IPS-20b (cell line): ENCODE measurements around the gene FOXA1.

Source experiments
- H3K27ac ChIP-seq: one replicate; pipeline ENCODE4 v1.5.1; 2013; ENCODE audit warnings: low read length
- H3K27me3 ChIP-seq: 2 replicates; pipeline ENCODE4 v1.6.1; 2013; ENCODE audit warnings: mild to moderate bottlenecking, low read length, inconsistent platforms; ENCODE audit not compliant: insufficient read depth
- H3K36me3 ChIP-seq: 2 replicates; pipeline ENCODE4 v1.6.1; 2013; ENCODE audit warnings: low read depth, mild to moderate bottlenecking, inconsistent platforms, low read length, moderate library complexity; ENCODE audit not compliant: insufficient read depth
- H3K4me1 ChIP-seq: 2 replicates; pipeline ENCODE4 v1.6.1; 2013; ENCODE audit warnings: mild to moderate bottlenecking, control low read depth, inconsistent platforms, low read length, moderate library complexity; ENCODE audit not compliant: insufficient read depth
- H3K4me3 ChIP-seq: 2 replicates; pipeline ENCODE4 v1.5.1; 2013; ENCODE audit warnings: mild to moderate bottlenecking, low read length, inconsistent platforms
- H3K9ac ChIP-seq: 2 replicates; pipeline ENCODE4 v1.6.1; 2013; ENCODE audit warnings: low read depth, mild to moderate bottlenecking, inconsistent platforms, low read length, moderate library complexity
- H3K9me3 ChIP-seq: 2 replicates; pipeline ENCODE4 v1.6.1; 2013; ENCODE audit warnings: mild to moderate bottlenecking, low read depth, low read length, inconsistent platforms; ENCODE audit not compliant: insufficient read depth

Gene FOXA1

DNA sequence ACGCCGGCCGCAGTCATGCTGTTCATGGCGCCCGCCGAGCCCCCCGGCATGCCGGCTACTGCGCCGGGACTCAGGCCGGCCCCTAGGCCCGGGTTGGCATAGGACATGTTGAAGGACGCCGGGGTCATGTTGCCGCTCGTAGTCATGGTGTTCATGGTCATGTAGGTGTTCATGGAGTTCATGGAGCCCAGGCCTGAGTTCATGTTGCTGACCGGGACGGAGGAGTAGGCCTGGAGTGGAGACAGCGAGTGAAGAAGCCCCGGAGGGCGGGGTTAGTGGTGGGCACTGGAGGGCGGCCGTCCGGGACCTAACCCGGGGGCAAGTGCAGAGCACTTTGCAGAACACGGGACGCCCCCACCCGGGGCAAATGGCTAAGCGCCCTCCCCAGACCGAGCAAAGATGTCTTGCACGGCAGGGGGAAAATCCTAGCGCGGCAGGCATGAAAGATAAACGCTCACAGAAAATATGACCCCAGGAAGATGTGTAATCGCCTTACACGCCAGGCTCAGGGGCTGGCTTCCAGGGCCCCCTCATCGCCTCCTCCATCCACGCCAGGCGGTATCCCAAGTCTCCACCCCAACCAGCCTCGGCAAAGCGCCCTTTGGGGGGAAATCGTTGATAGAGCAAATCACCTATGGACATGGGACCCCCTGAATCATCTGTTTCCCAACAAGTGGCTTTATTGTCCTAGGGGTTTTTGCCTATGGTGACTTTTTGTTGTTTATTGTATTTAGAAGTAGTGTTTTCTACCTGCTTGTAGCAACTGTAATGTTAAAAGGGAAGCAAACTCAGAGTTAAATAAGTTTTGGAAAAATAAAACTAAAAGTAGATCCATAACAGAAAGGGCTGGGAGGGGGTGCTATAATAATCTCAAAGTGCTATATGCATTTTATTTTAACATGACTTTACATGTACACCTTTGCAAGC, 2.3 kb downstream of the FOXA1 start:
- H3K4me3 ChIP-seq: peak overlapping the region; percentile 26; the same call in 1 of the 2 replicates
- H3K9me3 ChIP-seq: no peaks in the 10 kb centered on the region; the same call in 1 of the 2 replicates
- H3K36me3 ChIP-seq: no peaks in the 10 kb centered on the region
- H3K27ac ChIP-seq: no peak overlapping the region
- H3K27me3 ChIP-seq: peaks cover 100% of the 10 kb centered on the region
- H3K9ac ChIP-seq: no peak overlapping the region
- H3K4me1 ChIP-seq: peaks cover 1% of the 10 kb centered on the region; the same call in 1 of the 2 replicates

DNA sequence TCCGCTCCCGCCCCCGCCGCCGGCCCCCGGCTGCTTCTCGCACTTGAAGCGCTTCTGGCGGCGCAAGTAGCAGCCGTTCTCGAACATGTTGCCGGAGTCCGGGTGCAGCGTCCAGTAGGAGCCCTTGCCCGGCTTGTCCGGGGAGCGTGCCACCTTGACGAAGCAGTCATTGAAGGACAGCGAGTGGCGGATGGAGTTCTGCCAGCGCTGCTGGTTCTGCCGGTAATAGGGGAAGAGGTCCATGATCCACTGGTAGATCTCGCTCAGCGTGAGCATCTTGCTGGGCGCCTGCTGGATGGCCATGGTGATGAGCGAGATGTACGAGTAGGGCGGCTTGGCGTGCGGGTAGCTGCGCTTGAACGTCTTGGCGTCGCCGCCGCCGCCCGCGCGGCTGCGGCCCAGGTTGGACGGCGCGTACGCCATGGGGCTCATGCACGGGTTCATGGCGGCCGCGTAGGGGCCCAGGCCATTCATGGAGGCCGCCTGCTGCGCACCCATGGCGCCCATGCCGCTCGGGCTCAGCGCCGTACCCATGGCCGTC, 3.0 kb downstream of the FOXA1 start:
- peak overlapping the region; percentile 26; the same call in 1 of the 2 replicates for H3K4me3 ChIP-seq
- no peaks in the 10 kb centered on the region for H3K36me3 ChIP-seq
- H3K9ac ChIP-seq: no peak overlapping the region
- H3K27me3 ChIP-seq: peaks cover 100% of the 10 kb centered on the region
- 0 out of 2 replicates have a peak, but pooled peaks cover 6% of the 10 kb centered on the region for H3K4me1 ChIP-seq
- no peak overlapping the region for H3K27ac ChIP-seq
- H3K9me3 ChIP-seq: no peaks in the 10 kb centered on the region; the same call in 1 of the 2 replicates

DNA sequence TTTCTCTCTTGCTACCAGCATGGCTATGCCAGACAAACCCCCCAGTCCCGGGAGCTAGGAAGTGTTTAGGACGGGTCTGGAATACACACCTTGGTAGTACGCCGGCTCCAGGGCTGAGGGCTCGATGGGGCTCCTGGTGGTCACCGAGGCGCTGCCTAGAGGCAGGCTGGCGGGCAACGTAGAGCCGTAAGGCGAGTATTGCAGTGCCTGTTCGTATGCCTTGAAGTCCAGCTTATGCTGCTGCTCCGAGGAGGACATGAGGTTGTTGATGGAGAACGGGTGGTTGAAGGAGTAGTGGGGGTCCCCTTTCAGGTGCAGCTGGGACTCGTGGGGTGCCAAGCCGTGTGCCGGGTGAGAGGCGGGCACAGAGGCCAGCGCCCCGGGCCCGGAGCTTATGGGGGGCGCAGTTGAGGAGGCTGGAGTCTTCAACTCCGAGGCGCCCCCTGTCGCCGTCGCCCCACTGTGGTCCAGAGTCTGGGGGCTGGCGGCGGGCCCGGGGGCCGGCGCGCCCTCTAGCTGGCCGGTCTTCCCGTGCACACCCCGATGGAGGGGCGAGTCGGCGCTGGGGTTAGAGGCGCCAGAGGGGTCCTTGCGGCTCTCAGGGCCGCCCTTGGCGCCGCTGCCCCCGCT, 3.6 kb downstream of the FOXA1 start:
- Histone ChIP-seq H3K9me3 (no peaks in the 10 kb centered on the region; the same call in 1 of the 2 replicates), H3K27ac (no peak overlapping the region), H3K36me3 (no peaks in the 10 kb centered on the region), H3K27me3 (peaks cover 100% of the 10 kb centered on the region), H3K4me3 (peak overlapping the region; percentile 44; the same call in 1 of the 2 replicates), H3K4me1 (peaks cover 10% of the 10 kb centered on the region; the same call in 1 of the 2 replicates), H3K9ac (no peak overlapping the region)

DNA sequence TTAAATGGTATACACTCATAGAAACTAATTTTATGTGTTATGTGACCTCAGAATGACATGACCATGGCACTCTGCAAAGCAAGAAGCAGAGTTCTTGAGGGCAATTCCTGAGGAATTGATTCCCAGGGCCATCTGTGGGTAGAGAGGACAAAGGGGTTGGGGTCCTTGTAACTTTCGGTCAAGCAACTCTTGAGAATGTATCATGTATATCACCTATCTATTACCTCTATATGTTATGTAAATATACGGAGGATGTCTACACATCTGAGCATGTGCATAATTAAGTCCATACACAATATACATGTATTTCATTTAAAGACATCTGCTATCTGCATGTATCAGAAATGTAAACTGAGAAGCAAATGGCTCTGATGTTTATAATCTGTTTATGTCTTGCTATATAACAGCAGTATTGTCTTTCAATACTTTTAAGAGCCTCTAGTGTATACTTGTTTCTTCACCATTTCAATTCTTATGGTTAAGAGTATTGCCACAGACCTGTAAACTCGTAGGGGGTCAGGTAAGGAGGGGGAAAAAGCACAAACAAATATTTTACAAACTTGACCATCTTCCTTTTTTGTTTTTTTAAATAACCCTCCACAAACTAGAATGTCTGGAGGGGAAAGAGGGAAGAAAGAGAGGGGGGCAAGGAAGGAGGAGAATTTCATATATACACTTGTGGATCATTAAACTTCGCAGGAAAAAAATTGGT, 4.5 kb downstream of the FOXA1 start:
- Histone ChIP-seq H3K27me3 (peaks cover 100% of the 10 kb centered on the region), H3K4me3 (no peak overlapping the region), H3K9ac (no peak overlapping the region), H3K36me3 (no peaks in the 10 kb centered on the region), H3K4me1 (peaks cover 12% of the 10 kb centered on the region), H3K27ac (no peak overlapping the region), H3K9me3 (no peaks in the 10 kb centered on the region; the same call in 1 of the 2 replicates)

DNA sequence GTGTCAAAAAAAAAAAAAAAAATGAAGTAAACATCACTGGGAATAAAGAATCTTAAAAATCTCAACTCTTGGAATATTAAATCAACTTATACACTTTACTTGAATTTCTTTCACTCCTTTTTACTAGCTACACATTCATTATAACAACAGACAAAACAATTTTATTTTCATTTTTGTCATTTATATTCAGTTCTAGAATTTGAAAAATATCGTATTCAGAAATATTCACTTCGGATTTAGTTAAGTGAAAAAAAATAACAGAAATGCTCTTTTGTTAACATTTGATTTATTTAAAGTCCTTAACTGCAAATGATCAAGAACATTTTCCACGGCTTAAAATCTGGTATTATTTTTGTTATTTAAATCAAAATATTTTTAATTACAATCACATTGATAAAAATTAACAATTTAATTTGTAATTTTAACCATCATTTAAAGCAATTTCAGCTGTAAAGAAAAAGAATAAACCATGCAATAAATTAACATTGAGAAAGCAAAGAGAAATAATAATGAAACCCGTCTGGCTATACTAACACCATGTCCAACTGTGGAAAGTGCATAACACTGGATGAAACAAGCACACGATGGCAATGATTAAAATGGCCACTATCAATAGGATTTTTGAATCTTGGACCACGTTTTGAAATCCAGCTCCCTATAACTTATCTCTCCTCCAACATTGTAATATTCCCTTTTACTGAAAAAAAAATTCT, 5.2 kb downstream of the FOXA1 start:
- no peaks in the 10 kb centered on the region for H3K36me3 ChIP-seq
- H3K27ac ChIP-seq: no peak overlapping the region
- peaks cover 16% of the 10 kb centered on the region for H3K4me1 ChIP-seq
- no peak overlapping the region for H3K9ac ChIP-seq
- H3K9me3 ChIP-seq: no peaks in the 10 kb centered on the region; the same call in 1 of the 2 replicates
- peaks cover 100% of the 10 kb centered on the region for H3K27me3 ChIP-seq
- no peak overlapping the region for H3K4me3 ChIP-seq

DNA sequence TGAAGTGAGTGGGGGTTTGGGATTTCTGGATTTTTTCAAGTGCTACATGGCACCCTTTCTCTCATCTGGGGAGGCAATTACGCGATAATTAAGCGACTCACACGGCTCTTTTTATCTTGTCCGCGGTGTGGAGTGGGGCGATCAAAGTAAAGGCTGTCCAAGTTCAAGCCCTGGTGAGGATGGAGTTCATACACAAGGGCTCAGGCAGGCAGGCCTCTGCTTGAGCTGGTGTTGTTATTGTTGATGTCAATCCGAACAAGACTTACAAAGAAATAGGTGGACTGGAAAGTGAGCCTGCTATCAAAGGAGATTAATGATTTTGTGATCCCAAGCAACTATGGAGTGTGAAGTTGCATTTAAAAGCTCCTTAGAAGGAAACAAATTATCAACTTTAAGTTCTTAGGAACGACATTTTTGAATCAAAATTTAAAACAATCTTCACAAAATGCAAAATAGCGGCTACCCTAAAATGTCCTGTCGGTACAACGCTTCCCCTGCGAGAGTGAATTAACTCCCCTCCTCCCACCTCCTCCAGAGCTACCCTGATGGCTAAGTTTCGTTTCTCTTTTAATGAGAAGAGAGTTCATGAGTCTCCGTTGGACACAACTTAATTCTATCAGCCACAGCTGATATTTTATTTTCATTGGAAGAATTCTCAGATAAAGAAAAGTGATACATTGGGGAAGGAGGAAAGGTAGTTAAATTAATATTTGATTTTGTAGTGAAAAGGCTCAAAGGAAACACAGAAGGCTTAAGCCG, 5.9 kb downstream of the FOXA1 start:
- Histone ChIP-seq H3K4me1 (peaks cover 21% of the 10 kb centered on the region), H3K27ac (no peak overlapping the region), H3K4me3 (peak overlapping the region; percentile 66), H3K9me3 (no peaks in the 10 kb centered on the region; the same call in 1 of the 2 replicates), H3K9ac (no peak overlapping the region), H3K27me3 (peaks cover 100% of the 10 kb centered on the region), H3K36me3 (no peaks in the 10 kb centered on the region)

DNA sequence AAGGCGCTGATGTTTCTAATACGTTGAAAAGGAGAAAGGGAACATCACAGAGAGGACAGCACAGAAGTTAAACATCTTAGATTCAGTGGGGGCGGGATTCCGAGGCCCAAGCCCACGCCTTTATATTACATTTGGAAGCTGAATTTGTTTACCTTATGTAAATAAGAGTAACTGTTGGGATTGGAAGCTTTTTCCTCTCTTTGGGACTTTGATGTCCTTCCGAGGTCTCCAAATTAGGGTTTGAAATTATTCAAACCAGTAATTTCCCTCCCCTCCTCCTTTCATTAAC, 6.4 kb downstream of the FOXA1 start:
- Histone ChIP-seq H3K9me3 (no peaks in the 10 kb centered on the region; the same call in 1 of the 2 replicates), H3K9ac (no peak overlapping the region), H3K4me1 (peaks cover 23% of the 10 kb centered on the region), H3K27me3 (peaks cover 100% of the 10 kb centered on the region), H3K4me3 (peak overlapping the region; percentile 66), H3K27ac (no peak overlapping the region), H3K36me3 (no peaks in the 10 kb centered on the region)

DNA sequence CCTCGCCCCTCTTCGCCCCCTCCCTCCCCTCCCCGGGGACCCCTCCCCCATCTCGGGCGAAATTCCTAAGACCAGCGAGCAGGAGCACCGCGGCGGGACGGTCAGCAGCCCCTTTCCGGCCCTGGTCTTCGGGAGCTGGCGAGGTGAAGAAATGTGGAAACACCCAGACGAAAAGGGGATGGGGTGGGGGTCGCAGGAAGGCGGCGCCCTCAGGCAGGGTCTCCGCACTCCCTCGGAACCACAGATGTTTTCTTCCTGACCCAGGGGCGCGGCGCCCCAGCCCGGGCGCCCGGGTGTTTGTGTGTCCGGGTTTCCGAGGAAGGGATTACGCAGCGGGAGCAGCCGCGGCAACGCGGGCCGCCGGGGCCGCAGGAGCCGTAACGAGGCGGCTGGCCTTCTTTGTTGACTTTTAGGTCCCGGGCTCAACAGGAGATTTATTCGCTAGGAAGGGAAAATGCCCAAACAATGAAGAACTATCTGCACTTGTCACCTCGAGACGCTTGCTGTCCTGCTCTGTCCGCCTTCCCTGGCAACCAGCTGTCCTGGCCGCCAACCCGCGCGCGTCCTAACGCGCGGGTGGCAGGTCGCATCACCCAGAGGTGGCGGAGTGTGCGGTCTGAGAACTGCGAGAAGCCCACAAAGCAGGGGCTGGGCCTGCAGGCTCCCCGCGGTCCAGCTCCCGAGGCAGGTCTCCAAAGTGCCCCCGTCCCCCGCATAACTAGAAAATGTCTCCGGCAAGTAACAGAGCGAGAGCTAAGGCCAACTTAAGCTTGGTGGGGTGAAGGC, 7.0 kb downstream of the FOXA1 start:
- no peak overlapping the region for H3K27ac ChIP-seq
- no peak overlapping the region for H3K9ac ChIP-seq
- H3K27me3 ChIP-seq: peaks cover 100% of the 10 kb centered on the region
- no peaks in the 10 kb centered on the region for H3K36me3 ChIP-seq
- H3K4me1 ChIP-seq: peaks cover 23% of the 10 kb centered on the region
- H3K9me3 ChIP-seq: no peaks in the 10 kb centered on the region; the same call in 1 of the 2 replicates
- H3K4me3 ChIP-seq: peak overlapping the region; percentile 66

DNA sequence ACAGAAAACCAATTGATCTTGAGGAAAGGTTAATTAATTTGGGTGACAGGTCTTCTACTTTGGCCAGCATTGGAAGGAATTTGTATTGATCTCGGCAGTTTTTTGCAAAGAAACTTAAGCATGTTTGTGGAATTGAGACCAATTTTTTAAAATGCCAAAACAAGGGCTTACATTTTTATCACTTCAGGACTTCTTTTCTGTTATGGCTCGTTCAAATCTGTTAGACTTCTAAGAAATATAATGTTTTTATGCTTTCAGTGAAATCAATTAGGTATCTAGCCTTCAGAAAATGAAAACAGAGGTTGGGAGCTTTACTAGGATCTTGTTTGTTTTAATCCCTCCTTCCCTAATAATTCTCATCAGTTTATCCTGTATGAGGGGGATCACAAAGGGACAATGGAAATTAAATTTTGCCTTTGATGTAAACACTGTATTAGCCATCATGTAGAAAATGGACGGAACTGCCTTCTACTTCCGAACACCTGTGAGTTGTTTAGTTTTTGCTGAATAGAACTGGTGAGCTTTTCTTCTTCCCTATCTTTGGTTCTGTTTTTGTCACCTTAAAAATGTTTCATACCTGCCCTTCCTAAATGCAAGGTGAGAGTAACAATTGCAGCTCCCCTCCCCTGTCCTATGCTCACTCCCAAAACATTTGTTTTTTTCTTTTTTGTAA, 7.8 kb downstream of the FOXA1 start:
- Histone ChIP-seq H3K9me3 (no peaks in the 10 kb centered on the region), H3K27ac (no peak overlapping the region), H3K4me3 (peak overlapping the region; percentile 66), H3K36me3 (no peaks in the 10 kb centered on the region), H3K4me1 (peaks cover 23% of the 10 kb centered on the region), H3K27me3 (peaks cover 100% of the 10 kb centered on the region), H3K9ac (no peak overlapping the region)

DNA sequence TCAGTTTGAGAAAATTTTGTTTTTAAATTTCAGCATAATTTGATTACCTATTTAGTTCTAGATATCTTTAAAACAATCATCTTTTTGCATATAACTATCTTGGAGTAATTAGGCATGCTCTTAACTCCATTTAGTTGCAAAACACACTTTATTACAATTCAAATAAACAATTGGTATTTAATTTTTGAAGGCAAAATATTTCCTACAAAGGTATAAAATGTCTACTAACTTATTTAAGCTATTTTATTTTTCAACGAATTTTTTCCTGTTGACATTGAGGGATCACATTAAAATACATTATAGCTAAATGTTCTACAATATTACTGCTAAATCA, 8.3 kb downstream of the FOXA1 start:
- Histone ChIP-seq H3K36me3 (no peaks in the 10 kb centered on the region), H3K4me1 (peaks cover 23% of the 10 kb centered on the region), H3K4me3 (no peak overlapping the region), H3K9me3 (no peaks in the 10 kb centered on the region), H3K27me3 (peaks cover 100% of the 10 kb centered on the region), H3K9ac (no peak overlapping the region), H3K27ac (no peak overlapping the region)
